ENCODE results near the gene COX14.
A peak's percentile ranks its signal among the peaks of the same experiment; 100 is the strongest.

COX14 gene

DNA sequence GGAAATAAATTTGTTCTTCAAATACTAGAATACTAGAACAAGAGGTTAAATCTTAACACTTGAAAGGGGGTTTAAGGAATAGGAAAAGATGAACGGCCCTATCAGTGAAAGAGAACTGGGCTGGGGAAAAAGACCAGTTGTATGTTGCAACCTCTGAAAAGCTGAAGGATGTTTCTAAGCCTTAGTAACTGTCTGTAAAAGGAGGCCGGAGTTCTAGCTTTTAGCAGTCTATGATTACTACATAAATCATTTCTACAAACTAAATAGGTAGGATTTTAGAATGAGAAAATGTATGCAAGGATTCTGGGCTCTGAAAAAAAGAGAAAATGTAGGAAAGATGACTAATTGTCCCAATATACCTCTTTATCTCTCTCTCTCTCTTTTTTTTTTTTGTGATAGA is 50.2 kb downstream of the COX14 start:
- DNase-seq (ENCODE audit: low read depth), result no peak
- no peak overlapping the region for H3K4me3 ChIP-seq (ENCODE audit: low read depth, low read length)
- in situ Hi-C loops (cut with HindIII; ENCODE audit: low sequenced_read_pairs), result no loop called here
- no peak for TF ChIP-seq CTCF (IDR thresholded peaks at IDR 0.05; ENCODE audit: low read depth, low read length, missing control alignments)

DNA sequence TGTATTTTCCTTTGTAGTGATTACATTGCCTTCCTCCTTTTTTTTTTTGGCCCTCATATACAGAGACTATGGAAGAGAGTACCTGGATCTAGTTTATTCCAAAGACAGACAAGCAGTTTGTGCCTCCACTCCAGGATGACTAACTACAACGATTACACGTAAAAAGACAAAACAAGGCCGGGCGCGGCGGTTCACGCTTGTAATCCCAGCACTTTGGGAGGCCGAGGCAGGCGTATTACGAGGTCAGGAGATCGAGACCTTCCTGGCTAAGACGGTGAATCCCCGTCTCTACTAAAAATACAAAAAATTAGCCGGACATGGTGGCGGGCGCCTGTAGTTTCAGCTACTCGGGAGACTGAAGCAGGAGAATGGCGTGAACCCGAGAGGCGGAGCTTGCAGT is 52.9 kb downstream of the COX14 start:
- in situ Hi-C loops (cut with HindIII; ENCODE audit: low sequenced_read_pairs), result no loop called here
- no peak for TF ChIP-seq CTCF (IDR thresholded peaks at IDR 0.05; ENCODE audit: low read depth, low read length, missing control alignments)
- no peak overlapping the region for H3K4me3 ChIP-seq (ENCODE audit: low read depth, low read length)
- DNase-seq (ENCODE audit: low read depth), result no peak

- TF ChIP-seq CTCF (IDR thresholded peaks at IDR 0.05; ENCODE audit: low read depth, low read length, missing control alignments), result no peak
- DNase-seq (ENCODE audit: low read depth), result no peak
- H3K4me3 ChIP-seq (ENCODE audit: low read depth, low read length), result peak overlapping the region; percentile 89
- in situ Hi-C loops (cut with HindIII; ENCODE audit: low sequenced_read_pairs), result no loop called here
Observed at GRCh38 chr12:50166799-50167048, 54.7 kb downstream of the COX14 start.

DNA sequence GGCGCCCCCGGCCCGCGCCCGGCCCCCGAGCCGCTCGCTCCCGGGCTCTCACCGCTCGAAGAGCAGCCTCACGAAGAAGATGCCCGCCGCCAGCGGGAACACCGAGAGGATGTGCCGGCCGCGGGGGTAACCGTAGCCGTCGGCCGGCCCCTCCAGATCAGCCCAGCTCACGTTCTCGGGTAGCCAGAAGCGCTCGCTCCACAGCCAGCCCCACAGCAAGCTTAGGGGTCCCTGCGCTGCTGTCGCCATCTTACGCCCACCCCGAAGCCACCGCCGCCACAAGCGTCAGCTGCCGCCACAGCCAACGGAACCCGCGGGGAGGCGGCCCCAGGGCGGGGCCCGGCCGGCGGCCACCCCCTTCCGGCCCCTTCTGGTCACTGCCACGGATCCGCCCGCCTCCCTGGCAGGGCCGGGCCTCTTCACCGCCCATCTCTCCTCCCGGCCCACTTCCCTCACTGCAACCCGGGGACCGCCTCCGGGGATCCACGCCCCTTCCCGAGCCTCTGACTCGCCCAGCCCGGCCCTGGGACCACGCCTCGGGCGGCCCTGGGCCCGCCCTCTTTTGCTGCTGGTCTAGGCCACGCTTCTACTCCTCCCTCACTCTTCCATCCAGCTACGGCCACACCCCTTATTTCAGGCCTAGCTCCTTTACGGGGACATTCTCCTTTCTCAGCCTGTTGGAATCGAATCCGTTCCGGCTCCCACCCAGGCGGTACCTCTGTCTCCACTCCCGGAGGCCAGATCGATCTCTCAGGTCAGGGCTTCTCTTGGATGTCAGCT is 55.2 kb downstream of the COX14 start, which contains the start of gene CERS5:
Gene CERS5, minus strand, starts transcription at position 321 of the 780 bp plus-strand sequence. Its CDS starts 72 bp downstream, at position 249.
- peak; percentile 96 for DNase-seq (ENCODE audit: low read depth)
- peak within 1 kb of the TSS; percentile 89 for H3K4me3 ChIP-seq (ENCODE audit: low read depth, low read length)
- in situ Hi-C loops (cut with HindIII; ENCODE audit: low sequenced_read_pairs), result no loop called here
- no peak for TF ChIP-seq CTCF (IDR thresholded peaks at IDR 0.05; ENCODE audit: low read depth, low read length, missing control alignments)
